ENCODE measurements around the gene CYB561D2. TPM values are rescaled to one million over a fixed set of nuclear protein-coding genes. Genes with fewer than 3 reads are reported as not detected.

Gene CYB561D2
- polyA plus RNA-seq, 1 donor from 2014 or later = 21.2 TPM

DNA sequence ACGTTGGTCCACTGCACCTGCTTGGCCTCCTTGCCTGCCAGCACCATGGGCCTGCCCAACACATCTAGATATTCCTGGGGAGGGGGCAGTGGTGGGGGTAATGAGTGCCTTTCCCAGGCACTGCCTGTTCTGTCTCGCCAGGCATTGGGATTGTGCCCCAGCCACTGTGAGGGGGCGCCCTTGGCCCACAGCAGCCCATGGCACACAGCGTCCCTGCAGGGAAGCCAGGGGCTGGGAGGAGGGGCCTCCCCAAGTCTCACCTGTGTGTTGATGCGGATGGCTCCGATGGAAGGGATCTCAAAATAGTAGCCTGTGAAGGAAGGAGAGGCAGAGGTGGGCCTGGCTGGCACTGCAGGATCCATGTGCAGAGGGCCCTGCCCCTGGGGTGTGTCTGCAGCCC is 27.4 kb downstream of the CYB561D2 start:
- Histone ChIP-seq H3K9ac (ENCODE audit: low read length) (no peak overlapping the region), H3K27me3 (ENCODE audit: insufficient read depth, low read depth, low read length) (no peaks in the 10 kb centered on the region), H3K36me3 (ENCODE audit: insufficient read depth, low read length) (no peaks in the 10 kb centered on the region), H3K4me3 (ENCODE audit: low read length) (no peak overlapping the region), H3K9me3 (ENCODE audit: low read length) (no peaks in the 10 kb centered on the region), H3K79me2 (replicated peaks; ENCODE audit: insufficient read depth, low read length) (no peaks in the 10 kb centered on the region), H3K9me2 (ENCODE audit: insufficient read depth, low read length) (no peaks in the 10 kb centered on the region), H4K20me1 (ENCODE audit: insufficient read depth) (no peaks in the 10 kb centered on the region), H3K27ac (ENCODE audit: low read length) (no peak overlapping the region), H3K4me2 (ENCODE audit: low read length) (no peak overlapping the region), H2AFZ (ENCODE audit: low read depth, low read length) (no peak overlapping the region), H3F3A (ENCODE audit: insufficient read depth, low read length, poor library complexity, severe bottlenecking) (no peaks in the 10 kb centered on the region)
- TF ChIP-seq TAF1 (IDR thresholded peaks at IDR 0.05; ENCODE audit: low read depth) = no peak
- no peak for TF ChIP-seq RAD21 (conservative IDR thresholded peaks at IDR 0.05)
- no peak for TF ChIP-seq MXI1 (conservative IDR thresholded peaks at IDR 0.05; ENCODE audit: poor library complexity, severe bottlenecking)
- TF ChIP-seq, protein P1, sequence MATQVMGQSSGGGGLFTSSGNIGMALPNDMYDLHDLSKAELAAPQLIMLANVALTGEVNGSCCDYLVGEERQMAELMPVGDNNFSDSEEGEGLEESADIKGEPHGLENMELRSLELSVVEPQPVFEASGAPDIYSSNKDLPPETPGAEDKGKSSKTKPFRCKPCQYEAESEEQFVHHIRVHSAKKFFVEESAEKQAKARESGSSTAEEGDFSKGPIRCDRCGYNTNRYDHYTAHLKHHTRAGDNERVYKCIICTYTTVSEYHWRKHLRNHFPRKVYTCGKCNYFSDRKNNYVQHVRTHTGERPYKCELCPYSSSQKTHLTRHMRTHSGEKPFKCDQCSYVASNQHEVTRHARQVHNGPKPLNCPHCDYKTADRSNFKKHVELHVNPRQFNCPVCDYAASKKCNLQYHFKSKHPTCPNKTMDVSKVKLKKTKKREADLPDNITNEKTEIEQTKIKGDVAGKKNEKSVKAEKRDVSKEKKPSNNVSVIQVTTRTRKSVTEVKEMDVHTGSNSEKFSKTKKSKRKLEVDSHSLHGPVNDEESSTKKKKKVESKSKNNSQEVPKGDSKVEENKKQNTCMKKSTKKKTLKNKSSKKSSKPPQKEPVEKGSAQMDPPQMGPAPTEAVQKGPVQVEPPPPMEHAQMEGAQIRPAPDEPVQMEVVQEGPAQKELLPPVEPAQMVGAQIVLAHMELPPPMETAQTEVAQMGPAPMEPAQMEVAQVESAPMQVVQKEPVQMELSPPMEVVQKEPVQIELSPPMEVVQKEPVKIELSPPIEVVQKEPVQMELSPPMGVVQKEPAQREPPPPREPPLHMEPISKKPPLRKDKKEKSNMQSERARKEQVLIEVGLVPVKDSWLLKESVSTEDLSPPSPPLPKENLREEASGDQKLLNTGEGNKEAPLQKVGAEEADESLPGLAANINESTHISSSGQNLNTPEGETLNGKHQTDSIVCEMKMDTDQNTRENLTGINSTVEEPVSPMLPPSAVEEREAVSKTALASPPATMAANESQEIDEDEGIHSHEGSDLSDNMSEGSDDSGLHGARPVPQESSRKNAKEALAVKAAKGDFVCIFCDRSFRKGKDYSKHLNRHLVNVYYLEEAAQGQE (IDR thresholded peaks at IDR 0.05; ENCODE audit: borderline replicate concordance) = no peak
- no peak for TF ChIP-seq SMC3 (conservative IDR thresholded peaks at IDR 0.05; ENCODE audit: poor library complexity)
- no peak for TF ChIP-seq CTCF (IDR thresholded peaks at IDR 0.05; ENCODE audit: poor library complexity, severe bottlenecking)
- no peak for TF ChIP-seq EP300 (conservative IDR thresholded peaks at IDR 0.05; ENCODE audit: poor library complexity, severe bottlenecking)
- no peak for TF ChIP-seq EZH2 (IDR thresholded peaks at IDR 0.05; ENCODE audit: borderline replicate concordance, insufficient read depth, low read length, poor library complexity, severe bottlenecking)
- TF ChIP-seq POLR2AphosphoS5 (IDR thresholded peaks at IDR 0.05) = no peak

GRCh38 chr3:50378757-50379156 is 28.1 kb downstream of the CYB561D2 start:
- H3K4me2 ChIP-seq (ENCODE audit: low read length) = no peak overlapping the region
- TF ChIP-seq RAD21 (conservative IDR thresholded peaks at IDR 0.05) = no peak
- TF ChIP-seq POLR2AphosphoS5 (IDR thresholded peaks at IDR 0.05) = no peak
- no peak for TF ChIP-seq TAF1 (IDR thresholded peaks at IDR 0.05; ENCODE audit: low read depth)

More at GRCh38 chr3:50378757-50379156, 28.1 kb downstream of the CYB561D2 start:
- Histone ChIP-seq H3K27me3 (ENCODE audit: insufficient read depth, low read depth, low read length) (no peaks in the 10 kb centered on the region), H3K9me2 (ENCODE audit: insufficient read depth, low read length) (no peaks in the 10 kb centered on the region), H3K9me3 (ENCODE audit: low read length) (no peaks in the 10 kb centered on the region), H3K27ac (ENCODE audit: low read length) (no peak overlapping the region), H3K79me2 (replicated peaks; ENCODE audit: insufficient read depth, low read length) (no peaks in the 10 kb centered on the region), H3F3A (ENCODE audit: insufficient read depth, low read length, poor library complexity, severe bottlenecking) (no peaks in the 10 kb centered on the region), H3K4me3 (ENCODE audit: low read length) (no peak overlapping the region), H2AFZ (ENCODE audit: low read depth, low read length) (no peak overlapping the region), H3K9ac (ENCODE audit: low read length) (no peak overlapping the region), H3K36me3 (ENCODE audit: insufficient read depth, low read length) (no peaks in the 10 kb centered on the region), H4K20me1 (ENCODE audit: insufficient read depth) (no peaks in the 10 kb centered on the region)

All from neural cell (in vitro differentiated cells).